PC-9 (cell line): ENCODE results near the gene SEC16B. TPM values are rescaled to one million over a fixed set of nuclear protein-coding genes. Genes with fewer than 3 reads are reported as not detected.
A peak's percentile ranks its signal among the peaks of the same experiment; 100 is the strongest.

Experiments used
- Bru-seq: library from RNA; stranded (reverse); fragments of 400-500 nt; gene quantifications from one replicate; lab custom pipeline; 2021; lab: Mats Ljungman, UMichigan
- BruChase-seq, 2 experiments: library from RNA; stranded (reverse); fragments of 400-500 nt; gene quantifications; one replicate each; lab custom pipeline; 2021; lab: Mats Ljungman, UMichigan
- BruUV-seq: library from RNA; stranded (reverse); fragments of 400-500 nt; replicated peaks from 2 replicates; lab custom pipeline; 2021; lab: Mats Ljungman, UMichigan
- CTCF ChIA-PET: fragments of 300-600 bp; sonication (Branson Sonifier 250); formaldehyde crosslinking; loops from one replicate; lab custom pipeline; 2022; ENCODE audit warnings: antibody characterized with exemption; lab: Charles Lee
- POLR2A ChIA-PET: fragments of 300-600 bp; sonication (Branson Sonifier 250); formaldehyde crosslinking; loops from one replicate; lab custom pipeline; 2022; ENCODE audit warnings: antibody characterized with exemption; ENCODE audit not compliant: unreplicated experiment; lab: Charles Lee
- DNase-seq, 2 experiments: peaks; one replicate each; pipeline versions ENCODE4 v3.0.0 to v3.0.0-alpha.2; 2015 to 2022; ENCODE audit warnings: mixed read lengths in 1 of 2
- H2AFZ ChIP-seq: fragments of 200-600 bp; sonication (generic); 2 replicates; pipeline ENCODE4 v1.8.1; 2017; ENCODE audit warnings: antibody characterized with exemption
- H3F3A ChIP-seq: fragments of 200-600 bp; sonication (generic); 2 replicates; pipeline ENCODE4 v1.8.1; 2017; ENCODE audit warnings: antibody characterized with exemption, mild to moderate bottlenecking, low read depth; ENCODE audit not compliant: insufficient read depth
- H3K27ac ChIP-seq: fragments of 200-600 bp; sonication (generic); 2 replicates; pipeline ENCODE4 v1.6.1; 2016; ENCODE audit warnings: mixed run types
- H3K27me3 ChIP-seq: fragments of 200-600 bp; sonication (generic); 2 replicates; pipeline ENCODE4 v1.6.1; 2016; ENCODE audit warnings: low read depth, mixed run types; ENCODE audit not compliant: insufficient read depth
- H3K36me3 ChIP-seq: fragments of 200-600 bp; sonication (generic); 2 replicates; pipeline ENCODE4 v1.6.1; 2016; ENCODE audit warnings: low read depth, mixed run types
- H3K4me1 ChIP-seq: fragments of 200-600 bp; sonication (generic); replicated peaks from 2 replicates; pipeline ENCODE4 v1.6.1; 2016; ENCODE audit warnings: mixed run types; ENCODE audit not compliant: insufficient read depth
- H3K4me2 ChIP-seq: fragments of 200-600 bp; sonication (generic); 2 replicates; pipeline ENCODE4 v1.6.1; 2017; ENCODE audit warnings: mixed run types
- H3K4me3 ChIP-seq: fragments of 200-600 bp; sonication (generic); 2 replicates; pipeline ENCODE4 v1.6.1; 2016; ENCODE audit warnings: mixed run types
- H3K79me2 ChIP-seq: fragments of 200-600 bp; sonication (generic); 2 replicates; pipeline ENCODE4 v1.6.1; 2017; ENCODE audit warnings: low read depth, mixed run types
- H3K9me2 ChIP-seq: fragments of 200-600 bp; sonication (generic); 2 replicates; pipeline ENCODE4 v1.8.1; 2017; ENCODE audit warnings: mild to moderate bottlenecking; ENCODE audit not compliant: insufficient read depth
- H3K9me3 ChIP-seq: fragments of 200-600 bp; sonication (generic); 2 replicates; pipeline ENCODE4 v1.8.1; 2016; ENCODE audit warnings: low read depth; ENCODE audit not compliant: insufficient read depth
- H4K20me1 ChIP-seq: fragments of 200-600 bp; sonication (generic); 2 replicates; pipeline ENCODE4 v1.8.1; 2017; ENCODE audit not compliant: insufficient read depth
- EZH2 ChIP-seq: fragments of 200-600 bp; sonication (generic); IDR thresholded peaks from 2 replicates; pipeline ENCODE4 v1.8.0; 2017; ENCODE audit warnings: antibody characterized with exemption, low read depth
- intact Hi-C: fragments of 100-400 bp; cut with micrococcal nuclease; formaldehyde crosslinking; loops from one replicate; pipeline ENCODE4 v1.10.0; 2022; ENCODE audit not compliant: unreplicated experiment
- long read RNA-seq: library from polyadenylated mRNA; stranded (forward); transcript quantifications from one replicate; pipeline ENCODE4 v2.0.0, GENCODE V29; 2022
- total RNA-seq: library from RNA; stranded (reverse); gene quantifications from 2 replicates; pipeline ENCODE4 v1.2.3, GENCODE V29; 2021
- TF ChIP-seq, protein P1 (sequence below): fragments of 200-600 bp; sonication (generic); conservative IDR thresholded peaks from 2 replicates; pipeline ENCODE4 v1.6.1; 2017; ENCODE audit warnings: mixed run types, antibody characterized with exemption, mild to moderate bottlenecking, moderate library complexity

The SEC16B gene, protein sequence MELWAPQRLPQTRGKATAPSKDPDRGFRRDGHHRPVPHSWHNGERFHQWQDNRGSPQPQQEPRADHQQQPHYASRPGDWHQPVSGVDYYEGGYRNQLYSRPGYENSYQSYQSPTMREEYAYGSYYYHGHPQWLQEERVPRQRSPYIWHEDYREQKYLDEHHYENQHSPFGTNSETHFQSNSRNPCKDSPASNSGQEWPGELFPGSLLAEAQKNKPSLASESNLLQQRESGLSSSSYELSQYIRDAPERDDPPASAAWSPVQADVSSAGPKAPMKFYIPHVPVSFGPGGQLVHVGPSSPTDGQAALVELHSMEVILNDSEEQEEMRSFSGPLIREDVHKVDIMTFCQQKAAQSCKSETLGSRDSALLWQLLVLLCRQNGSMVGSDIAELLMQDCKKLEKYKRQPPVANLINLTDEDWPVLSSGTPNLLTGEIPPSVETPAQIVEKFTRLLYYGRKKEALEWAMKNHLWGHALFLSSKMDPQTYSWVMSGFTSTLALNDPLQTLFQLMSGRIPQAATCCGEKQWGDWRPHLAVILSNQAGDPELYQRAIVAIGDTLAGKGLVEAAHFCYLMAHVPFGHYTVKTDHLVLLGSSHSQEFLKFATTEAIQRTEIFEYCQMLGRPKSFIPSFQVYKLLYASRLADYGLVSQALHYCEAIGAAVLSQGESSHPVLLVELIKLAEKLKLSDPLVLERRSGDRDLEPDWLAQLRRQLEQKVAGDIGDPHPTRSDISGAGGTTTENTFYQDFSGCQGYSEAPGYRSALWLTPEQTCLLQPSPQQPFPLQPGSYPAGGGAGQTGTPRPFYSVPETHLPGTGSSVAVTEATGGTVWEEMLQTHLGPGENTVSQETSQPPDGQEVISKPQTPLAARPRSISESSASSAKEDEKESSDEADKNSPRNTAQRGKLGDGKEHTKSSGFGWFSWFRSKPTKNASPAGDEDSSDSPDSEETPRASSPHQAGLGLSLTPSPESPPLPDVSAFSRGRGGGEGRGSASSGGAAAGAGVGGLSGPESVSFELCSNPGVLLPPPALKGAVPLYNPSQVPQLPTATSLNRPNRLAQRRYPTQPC
- total RNA-seq (2.0 and 4.4 TPM in 2 replicates), Bru-seq, nascent RNA (percentile 34 among the genes with signal in this experiment), BruChase-seq, experiment 1, labeled RNA remaining after a 2-hour chase (percentile 40 among the genes with signal in this experiment), BruChase-seq, experiment 2, labeled RNA remaining after a 6-hour chase (percentile 32 among the genes with signal in this experiment)
- long read RNA-seq = 0 reads

DNA sequence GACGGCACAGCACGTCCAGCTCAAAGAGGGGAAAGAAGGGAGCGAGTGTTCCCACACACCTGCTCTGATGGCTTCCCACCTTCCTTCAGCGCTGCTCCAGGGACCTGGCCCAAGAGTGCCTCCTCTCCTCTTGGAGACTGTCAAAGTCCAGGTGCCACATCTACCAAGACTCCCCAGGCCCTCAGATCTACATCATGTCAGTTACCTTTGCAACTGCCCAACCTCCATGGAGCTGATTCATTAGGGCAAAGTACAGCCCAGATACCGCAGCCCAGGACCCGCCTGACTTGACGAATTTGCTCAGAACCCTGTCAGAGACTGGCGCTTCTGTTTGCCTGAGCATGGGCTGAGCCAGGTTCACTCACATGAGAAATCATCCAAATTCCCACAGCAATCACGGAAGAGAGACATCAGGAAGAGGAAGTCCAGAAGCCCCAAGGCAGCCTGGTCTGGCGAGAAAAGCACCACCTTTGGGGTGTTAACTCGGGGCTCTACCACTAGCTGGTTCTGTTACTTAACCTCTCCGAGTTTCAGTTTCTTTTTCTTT lies at the start of gene SEC16B:
Gene SEC16B (minus strand): TSS at position 234 of the 547 bp plus-strand sequence. CDS start 2,077 bp downstream, outside the sequence.
- no peak within 1 kb of the TSS for H2AFZ ChIP-seq
- H3K4me2 ChIP-seq = no peak within 1 kb of the TSS
- no peaks in the 10 kb centered on the region for H3K36me3 ChIP-seq
- H3K4me1 ChIP-seq = no peaks in the 10 kb centered on the region
- BruUV-seq = no TSS peak
- no peaks in the 10 kb centered on the region for H3K27me3 ChIP-seq
- H3F3A ChIP-seq = no peaks in the 10 kb centered on the region
- H3K9me3 ChIP-seq = no peaks in the 10 kb centered on the region
- ChIA-PET CTCF (interaction anchor here (0.5 kb wide), 1 partner anchor 1396 kb away, joined by 4 read pairs; the partner anchor contains the start of gene AXDND1), POLR2A (no interaction called here)
- H3K4me3 ChIP-seq = no peak within 1 kb of the TSS
- no peak within 1 kb of the TSS for H3K27ac ChIP-seq
- TF ChIP-seq, protein P1, sequence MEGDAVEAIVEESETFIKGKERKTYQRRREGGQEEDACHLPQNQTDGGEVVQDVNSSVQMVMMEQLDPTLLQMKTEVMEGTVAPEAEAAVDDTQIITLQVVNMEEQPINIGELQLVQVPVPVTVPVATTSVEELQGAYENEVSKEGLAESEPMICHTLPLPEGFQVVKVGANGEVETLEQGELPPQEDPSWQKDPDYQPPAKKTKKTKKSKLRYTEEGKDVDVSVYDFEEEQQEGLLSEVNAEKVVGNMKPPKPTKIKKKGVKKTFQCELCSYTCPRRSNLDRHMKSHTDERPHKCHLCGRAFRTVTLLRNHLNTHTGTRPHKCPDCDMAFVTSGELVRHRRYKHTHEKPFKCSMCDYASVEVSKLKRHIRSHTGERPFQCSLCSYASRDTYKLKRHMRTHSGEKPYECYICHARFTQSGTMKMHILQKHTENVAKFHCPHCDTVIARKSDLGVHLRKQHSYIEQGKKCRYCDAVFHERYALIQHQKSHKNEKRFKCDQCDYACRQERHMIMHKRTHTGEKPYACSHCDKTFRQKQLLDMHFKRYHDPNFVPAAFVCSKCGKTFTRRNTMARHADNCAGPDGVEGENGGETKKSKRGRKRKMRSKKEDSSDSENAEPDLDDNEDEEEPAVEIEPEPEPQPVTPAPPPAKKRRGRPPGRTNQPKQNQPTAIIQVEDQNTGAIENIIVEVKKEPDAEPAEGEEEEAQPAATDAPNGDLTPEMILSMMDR = no peak
- TF ChIP-seq EZH2 = no peak
- intact Hi-C loops = no loop called here
- DNase-seq = no peak
- no peaks in the 10 kb centered on the region for H4K20me1 ChIP-seq
- no peaks in the 10 kb centered on the region for H3K79me2 ChIP-seq
- H3K9me2 ChIP-seq = no peaks in the 10 kb centered on the region

DNA sequence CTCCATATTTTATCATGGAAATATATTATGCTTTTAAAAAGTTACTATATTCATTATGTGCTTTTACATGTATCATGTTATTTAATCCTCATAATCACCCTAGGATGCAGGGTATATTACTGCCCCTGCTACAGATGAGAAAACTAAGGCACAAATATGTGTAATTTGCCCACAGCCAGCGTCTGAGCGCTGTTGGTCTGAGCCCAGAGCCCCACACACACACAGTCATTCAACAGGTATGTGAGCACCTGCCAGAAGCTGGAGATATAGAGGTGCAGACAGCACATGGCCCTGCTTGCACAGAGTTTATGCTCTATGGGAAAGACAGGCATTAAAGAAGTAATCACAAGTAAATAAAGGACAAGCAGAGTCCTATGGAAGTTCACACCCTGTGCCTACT lies 49.8 kb upstream of the SEC16B start:
- no peak overlapping the region for H3K4me3 ChIP-seq
- H3K36me3 ChIP-seq = peaks cover 5% of the 10 kb centered on the region; the same call in 1 of the 2 replicates
- DNase-seq = no peak
- no peaks in the 10 kb centered on the region for H3K4me1 ChIP-seq
- no peaks in the 10 kb centered on the region for H3K79me2 ChIP-seq
- TF ChIP-seq, protein P1 = no peak
- TF ChIP-seq EZH2 = no peak
- no peaks in the 10 kb centered on the region for H4K20me1 ChIP-seq
- H3K9me3 ChIP-seq = peaks cover 14% of the 10 kb centered on the region; the same call in 1 of the 2 replicates
- no peak overlapping the region for H3K27ac ChIP-seq
- intact Hi-C loops = no loop called here
- ChIA-PET POLR2A (no interaction called here), CTCF (no interaction called here)
- no peak overlapping the region for H2AFZ ChIP-seq
- no peaks in the 10 kb centered on the region for H3F3A ChIP-seq
- no peaks in the 10 kb centered on the region for H3K27me3 ChIP-seq
- no peak overlapping the region for H3K4me2 ChIP-seq
- no peaks in the 10 kb centered on the region for H3K9me2 ChIP-seq
- no TSS peak for BruUV-seq
